SK-N-SH treated with all-trans-retinoic acid at 6 μM for 48 hours (cell line): ENCODE data around the gene BLOC1S1.

Experiments
- ATAC-seq: fragments of 200-7000 bp; cut with Tn5 transposase; 3 replicates; pipeline ENCODE4 v1.9.1; 2020; ENCODE audit warnings: mild to moderate bottlenecking, moderate library complexity
- ARNTL ChIP-seq: fragments of 450-650 bp; formaldehyde crosslinking; IDR thresholded peaks from 2 replicates; pipeline ENCODE4 v1.5.0; 2020; ENCODE audit warnings: low read depth, mild to moderate bottlenecking, moderate library complexity, borderline replicate concordance
- BACH2 ChIP-seq: fragments of 250-450 bp; sonication (Bioruptor Pico); IDR thresholded peaks from 2 replicates; pipeline ENCODE4 v1.9.0; 2021; ENCODE audit warnings: mild to moderate bottlenecking, borderline replicate concordance
- CREB5 ChIP-seq: fragments of 250-450 bp; sonication (Bioruptor Pico); IDR thresholded peaks from 2 replicates; pipeline ENCODE4 v1.5.1; 2020; ENCODE audit warnings: low read depth, mild to moderate bottlenecking, moderate library complexity
- CSDC2 ChIP-seq: fragments of 250-450 bp; sonication (Bioruptor Pico); IDR thresholded peaks from 2 replicates; pipeline ENCODE4 v1.5.0; 2020; ENCODE audit warnings: mild to moderate bottlenecking, moderate library complexity
- CSRNP3 ChIP-seq: fragments of 250-450 bp; sonication (Bioruptor Pico); IDR thresholded peaks from 2 replicates; pipeline ENCODE4 v1.5.1; 2021; ENCODE audit warnings: mild to moderate bottlenecking, moderate library complexity
- ESRRG ChIP-seq: fragments of 250-450 bp; sonication (Bioruptor Pico); IDR thresholded peaks from 2 replicates; pipeline ENCODE4 v1.6.1; 2021; ENCODE audit warnings: mild to moderate bottlenecking
- GLIS3 ChIP-seq: fragments of 250-450 bp; sonication (Bioruptor Pico); IDR thresholded peaks from 2 replicates; pipeline ENCODE4 v1.5.0; 2020; ENCODE audit warnings: mild to moderate bottlenecking, moderate library complexity
- ISL1 ChIP-seq: fragments of 250-450 bp; sonication (Bioruptor Pico); IDR thresholded peaks from 2 replicates; pipeline ENCODE4 v2.1.2; 2022; ENCODE audit warnings: mild to moderate bottlenecking, moderate library complexity
- OSR1 ChIP-seq: fragments of 250-450 bp; sonication (Bioruptor Pico); IDR thresholded peaks from 2 replicates; pipeline ENCODE4 v1.8.0; 2022; ENCODE audit warnings: moderate library complexity, mild to moderate bottlenecking, inconsistent platforms
- PPARA ChIP-seq: fragments of 250-450 bp; sonication (Bioruptor Pico); IDR thresholded peaks from 2 replicates; pipeline ENCODE4 v1.5.0; 2020; ENCODE audit warnings: mild to moderate bottlenecking, borderline replicate concordance
- SNAI2 ChIP-seq: fragments of 250-450 bp; sonication (Bioruptor Pico); IDR thresholded peaks from 2 replicates; pipeline ENCODE4 v1.5.0; 2020; ENCODE audit warnings: mild to moderate bottlenecking, moderate library complexity
- TCF4 ChIP-seq: fragments of 250-450 bp; sonication (Bioruptor Pico); IDR thresholded peaks from 2 replicates; pipeline ENCODE4 v1.8.0; 2021; ENCODE audit warnings: mild to moderate bottlenecking, moderate library complexity, borderline replicate concordance
- TOX ChIP-seq: fragments of 250-450 bp; sonication (Bioruptor Pico); IDR thresholded peaks from 2 replicates; pipeline ENCODE4 v1.8.0; 2021; ENCODE audit warnings: mild to moderate bottlenecking, moderate library complexity, borderline replicate concordance
- ZC3H10 ChIP-seq: fragments of 250-450 bp; sonication (Bioruptor Pico); IDR thresholded peaks from 2 replicates; pipeline ENCODE4 v1.5.1; 2021; ENCODE audit warnings: mild to moderate bottlenecking, moderate library complexity
- ZFP3 ChIP-seq: fragments of 250-450 bp; sonication (Bioruptor Pico); IDR thresholded peaks from 2 replicates; pipeline ENCODE4 v1.5.0; 2020; ENCODE audit warnings: mild to moderate bottlenecking, moderate library complexity
- ZFP30 ChIP-seq: fragments of 450-650 bp; formaldehyde crosslinking; IDR thresholded peaks from 2 replicates; pipeline ENCODE4 v1.5.0; 2022; ENCODE audit warnings: mild to moderate bottlenecking, moderate library complexity
- ZNF565 ChIP-seq: fragments of 450-650 bp; formaldehyde crosslinking; conservative IDR thresholded peaks from 2 replicates; pipeline ENCODE4 v1.5.0; 2020; ENCODE audit warnings: low read depth, mild to moderate bottlenecking, moderate library complexity
- ZNF70 ChIP-seq: fragments of 450-650 bp; formaldehyde crosslinking; IDR thresholded peaks from 2 replicates; pipeline ENCODE4 v1.5.0; 2020; ENCODE audit warnings: mild to moderate bottlenecking, moderate library complexity
- ZNF8 ChIP-seq: fragments of 450-650 bp; formaldehyde crosslinking; IDR thresholded peaks from 2 replicates; pipeline ENCODE4 v1.5.0; 2020; ENCODE audit warnings: mild to moderate bottlenecking, moderate library complexity
- TF ChIP-seq, protein P1 (sequence below): fragments of 250-450 bp; sonication (Bioruptor Pico); IDR thresholded peaks from 2 replicates; pipeline ENCODE4 v1.5.0; 2020; ENCODE audit warnings: mild to moderate bottlenecking, moderate library complexity
- TF ChIP-seq, protein P2 (sequence below): fragments of 250-450 bp; sonication (Bioruptor Pico); IDR thresholded peaks from 2 replicates; pipeline ENCODE4 v1.8.0; 2021; ENCODE audit warnings: low read depth, mild to moderate bottlenecking, moderate library complexity, borderline replicate concordance
- TF ChIP-seq, protein P3 (sequence below): fragments of 250-450 bp; sonication (Bioruptor Pico); IDR thresholded peaks from 2 replicates; pipeline ENCODE4 v1.8.0; 2020; ENCODE audit warnings: mild to moderate bottlenecking, moderate library complexity, borderline replicate concordance

The BLOC1S1 gene

DNA sequence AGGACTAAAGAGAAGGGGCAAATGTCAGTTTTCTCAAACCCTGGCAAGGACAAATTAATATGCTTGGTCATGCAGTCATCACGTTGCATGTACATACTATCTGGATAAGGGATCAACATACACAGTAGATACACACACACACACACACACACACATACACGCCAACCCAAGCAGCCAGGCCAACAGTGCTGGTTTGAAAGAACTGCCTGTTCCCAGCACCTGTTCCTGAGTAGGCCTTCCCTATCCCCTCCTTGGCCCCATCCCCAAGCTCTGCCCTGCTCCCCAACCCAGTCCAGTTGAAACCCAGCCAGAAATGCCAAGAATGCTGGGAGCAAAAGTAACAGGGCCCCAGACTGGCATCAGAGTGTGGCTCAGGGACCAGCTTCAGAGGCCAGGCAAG, 12.6 kb upstream of the BLOC1S1 start:
- TF ChIP-seq ISL1 (CRISPR knock-in tag) (no peak), ZC3H10 (no peak), ZFP30 (no peak), ZNF70 (CRISPR knock-in tag) (no peak), ZNF8 (CRISPR knock-in tag) (no peak), ZFP3 (no peak), ZNF565 (CRISPR knock-in tag) (no peak), CSRNP3 (CRISPR knock-in tag) (no peak), SNAI2 (no peak), CREB5 (CRISPR knock-in tag) (no peak), GLIS3 (CRISPR knock-in tag) (no peak), ARNTL (CRISPR knock-in tag) (no peak), OSR1 (CRISPR knock-in tag) (no peak), PPARA (no peak), BACH2 (CRISPR knock-in tag) (no peak), CSDC2 (CRISPR knock-in tag) (no peak), TOX (no peak)
- TF ChIP-seq, protein P1, sequence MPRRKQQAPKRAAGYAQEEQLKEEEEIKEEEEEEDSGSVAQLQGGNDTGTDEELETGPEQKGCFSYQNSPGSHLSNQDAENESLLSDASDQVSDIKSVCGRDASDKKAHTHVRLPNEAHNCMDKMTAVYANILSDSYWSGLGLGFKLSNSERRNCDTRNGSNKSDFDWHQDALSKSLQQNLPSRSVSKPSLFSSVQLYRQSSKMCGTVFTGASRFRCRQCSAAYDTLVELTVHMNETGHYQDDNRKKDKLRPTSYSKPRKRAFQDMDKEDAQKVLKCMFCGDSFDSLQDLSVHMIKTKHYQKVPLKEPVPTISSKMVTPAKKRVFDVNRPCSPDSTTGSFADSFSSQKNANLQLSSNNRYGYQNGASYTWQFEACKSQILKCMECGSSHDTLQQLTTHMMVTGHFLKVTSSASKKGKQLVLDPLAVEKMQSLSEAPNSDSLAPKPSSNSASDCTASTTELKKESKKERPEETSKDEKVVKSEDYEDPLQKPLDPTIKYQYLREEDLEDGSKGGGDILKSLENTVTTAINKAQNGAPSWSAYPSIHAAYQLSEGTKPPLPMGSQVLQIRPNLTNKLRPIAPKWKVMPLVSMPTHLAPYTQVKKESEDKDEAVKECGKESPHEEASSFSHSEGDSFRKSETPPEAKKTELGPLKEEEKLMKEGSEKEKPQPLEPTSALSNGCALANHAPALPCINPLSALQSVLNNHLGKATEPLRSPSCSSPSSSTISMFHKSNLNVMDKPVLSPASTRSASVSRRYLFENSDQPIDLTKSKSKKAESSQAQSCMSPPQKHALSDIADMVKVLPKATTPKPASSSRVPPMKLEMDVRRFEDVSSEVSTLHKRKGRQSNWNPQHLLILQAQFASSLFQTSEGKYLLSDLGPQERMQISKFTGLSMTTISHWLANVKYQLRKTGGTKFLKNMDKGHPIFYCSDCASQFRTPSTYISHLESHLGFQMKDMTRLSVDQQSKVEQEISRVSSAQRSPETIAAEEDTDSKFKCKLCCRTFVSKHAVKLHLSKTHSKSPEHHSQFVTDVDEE = no peak
- TF ChIP-seq, protein P2, sequence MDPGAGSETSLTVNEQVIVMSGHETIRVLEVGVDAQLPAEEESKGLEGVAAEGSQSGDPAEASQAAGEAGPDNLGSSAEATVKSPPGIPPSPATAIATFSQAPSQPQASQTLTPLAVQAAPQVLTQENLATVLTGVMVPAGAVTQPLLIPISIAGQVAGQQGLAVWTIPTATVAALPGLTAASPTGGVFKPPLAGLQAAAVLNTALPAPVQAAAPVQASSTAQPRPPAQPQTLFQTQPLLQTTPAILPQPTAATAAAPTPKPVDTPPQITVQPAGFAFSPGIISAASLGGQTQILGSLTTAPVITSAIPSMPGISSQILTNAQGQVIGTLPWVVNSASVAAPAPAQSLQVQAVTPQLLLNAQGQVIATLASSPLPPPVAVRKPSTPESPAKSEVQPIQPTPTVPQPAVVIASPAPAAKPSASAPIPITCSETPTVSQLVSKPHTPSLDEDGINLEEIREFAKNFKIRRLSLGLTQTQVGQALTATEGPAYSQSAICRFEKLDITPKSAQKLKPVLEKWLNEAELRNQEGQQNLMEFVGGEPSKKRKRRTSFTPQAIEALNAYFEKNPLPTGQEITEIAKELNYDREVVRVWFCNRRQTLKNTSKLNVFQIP = no peak
- no peak for ATAC-seq

DNA sequence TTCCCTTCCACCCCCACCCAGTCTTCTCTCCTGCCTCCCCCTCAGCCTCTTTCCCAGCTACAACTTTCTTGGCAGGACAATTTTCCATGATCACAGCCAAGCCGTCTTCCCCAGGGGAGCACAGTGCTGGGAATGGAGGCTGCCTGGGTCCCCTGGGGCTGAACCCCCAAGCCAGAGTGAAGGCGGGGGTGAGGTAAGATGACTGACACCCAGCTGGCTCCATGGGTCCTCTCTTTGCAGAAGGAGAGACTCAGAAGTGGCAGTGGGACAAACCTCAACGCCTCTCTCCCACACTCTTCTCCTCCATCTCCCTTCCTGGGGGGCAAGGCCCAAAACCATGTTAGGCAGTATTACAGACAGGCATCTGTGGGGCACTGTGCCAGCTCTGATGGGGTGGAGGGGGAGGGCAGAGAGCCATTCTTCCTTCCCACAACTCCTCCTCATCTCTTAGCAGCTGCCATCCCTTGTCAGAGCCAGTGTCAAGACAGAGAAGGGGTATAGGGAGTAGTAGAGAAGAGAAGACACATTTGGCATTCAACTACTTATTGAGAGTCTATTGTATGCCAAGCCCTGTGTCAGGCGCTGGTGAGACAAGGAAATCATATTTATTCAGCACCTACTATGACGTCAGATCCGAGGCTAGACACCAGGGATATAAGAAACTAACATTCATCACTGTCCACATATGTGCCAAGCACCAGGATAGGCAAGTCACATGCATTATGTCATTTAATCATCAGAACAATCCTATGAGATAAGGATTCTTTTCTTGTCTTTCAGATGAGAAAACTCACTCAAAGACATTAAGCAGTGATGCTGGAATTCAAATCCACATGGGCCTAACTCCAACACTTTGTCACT, 11.7 kb upstream of the BLOC1S1 start:
- no peak for ATAC-seq
- no peak for TF ChIP-seq BACH2 (CRISPR knock-in tag)
- TF ChIP-seq ZNF565 (CRISPR knock-in tag) = no peak
- no peak for TF ChIP-seq TCF4 (CRISPR knock-in tag)
- no peak for TF ChIP-seq SNAI2
- TF ChIP-seq GLIS3 (CRISPR knock-in tag) = no peak
- no peak for TF ChIP-seq ZC3H10
- TF ChIP-seq, protein P1 = no peak
- TF ChIP-seq ARNTL (CRISPR knock-in tag) = no peak
- TF ChIP-seq, protein P3, sequence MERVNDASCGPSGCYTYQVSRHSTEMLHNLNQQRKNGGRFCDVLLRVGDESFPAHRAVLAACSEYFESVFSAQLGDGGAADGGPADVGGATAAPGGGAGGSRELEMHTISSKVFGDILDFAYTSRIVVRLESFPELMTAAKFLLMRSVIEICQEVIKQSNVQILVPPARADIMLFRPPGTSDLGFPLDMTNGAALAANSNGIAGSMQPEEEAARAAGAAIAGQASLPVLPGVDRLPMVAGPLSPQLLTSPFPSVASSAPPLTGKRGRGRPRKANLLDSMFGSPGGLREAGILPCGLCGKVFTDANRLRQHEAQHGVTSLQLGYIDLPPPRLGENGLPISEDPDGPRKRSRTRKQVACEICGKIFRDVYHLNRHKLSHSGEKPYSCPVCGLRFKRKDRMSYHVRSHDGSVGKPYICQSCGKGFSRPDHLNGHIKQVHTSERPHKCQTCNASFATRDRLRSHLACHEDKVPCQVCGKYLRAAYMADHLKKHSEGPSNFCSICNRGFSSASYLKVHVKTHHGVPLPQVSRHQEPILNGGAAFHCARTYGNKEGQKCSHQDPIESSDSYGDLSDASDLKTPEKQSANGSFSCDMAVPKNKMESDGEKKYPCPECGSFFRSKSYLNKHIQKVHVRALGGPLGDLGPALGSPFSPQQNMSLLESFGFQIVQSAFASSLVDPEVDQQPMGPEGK (CRISPR knock-in tag) = no peak
- TF ChIP-seq ZNF70 (CRISPR knock-in tag) = no peak
- TF ChIP-seq CSDC2 (CRISPR knock-in tag) = no peak
- TF ChIP-seq ESRRG (CRISPR knock-in tag) = no peak
- TF ChIP-seq TOX = no peak
- no peak for TF ChIP-seq CREB5 (CRISPR knock-in tag)
- no peak for TF ChIP-seq ZNF8 (CRISPR knock-in tag)
- TF ChIP-seq OSR1 (CRISPR knock-in tag) = no peak
- no peak for TF ChIP-seq ISL1 (CRISPR knock-in tag)
